Astrocyte (in vitro differentiated cells and primary cell): ENCODE results near the gene HOXA6. TPM values are rescaled to one million over a fixed set of nuclear protein-coding genes. Genes with fewer than 3 reads are reported as not detected.

Experiments
- DNase-seq: peaks from one replicate; pipeline ENCODE4 v3.0.0-alpha.2; 2010; ENCODE audit warnings: low read depth
- FAIRE-seq: peaks from 2 replicates; lab custom pipeline; 2011; peaks lifted over from hg19 to GRCh38; lab: Jason Lieb, UNC
- H2AFZ ChIP-seq: 2 replicates; pipeline ENCODE4 v1.6.0; 2012; ENCODE audit warnings: low read depth, low read length, inconsistent platforms
- H3K27ac ChIP-seq: 2 replicates; pipeline ENCODE4 v1.5.1; 2011; ENCODE audit warnings: low read depth, low read length, inconsistent platforms
- H3K27me3 ChIP-seq: 2 replicates; pipeline ENCODE4 v1.6.0; 2011; ENCODE audit warnings: low read length, inconsistent platforms; ENCODE audit not compliant: insufficient read depth
- H3K36me3 ChIP-seq: 2 replicates; pipeline ENCODE4 v1.5.1; 2011; ENCODE audit warnings: low read length, inconsistent platforms; ENCODE audit not compliant: insufficient read depth
- H3K4me1 ChIP-seq: 2 replicates; pipeline ENCODE4 v1.5.1; 2011; ENCODE audit warnings: low read length, inconsistent platforms; ENCODE audit not compliant: insufficient read depth
- H3K4me2 ChIP-seq: 2 replicates; pipeline ENCODE4 v1.6.0; 2012; ENCODE audit warnings: low read length, inconsistent platforms
- H3K4me3 ChIP-seq: 2 replicates; pipeline ENCODE4 v1.5.1; 2011; ENCODE audit warnings: low read depth, mild to moderate bottlenecking, low read length, inconsistent platforms; ENCODE audit not compliant: insufficient read depth
- H3K79me2 ChIP-seq: 2 replicates; pipeline ENCODE4 v1.6.0; 2012; ENCODE audit warnings: mild to moderate bottlenecking, low read length, inconsistent platforms; ENCODE audit not compliant: insufficient read depth
- H3K9ac ChIP-seq: 2 replicates; pipeline ENCODE4 v1.6.0; 2012; ENCODE audit warnings: mild to moderate bottlenecking, low read length, inconsistent platforms
- H3K9me3 ChIP-seq: 2 replicates; pipeline ENCODE4 v1.5.1; 2012; ENCODE audit warnings: low read depth, mild to moderate bottlenecking, low read length, inconsistent platforms; ENCODE audit not compliant: insufficient read depth
- H4K20me1 ChIP-seq: 2 replicates; pipeline ENCODE4 v1.6.0; 2012; ENCODE audit warnings: low read length, inconsistent platforms; ENCODE audit not compliant: insufficient read depth
- H3K27ac Mint-ChIP-seq: one replicate; pipeline ENCODE4 v1.8.0; 2021; ENCODE audit warnings: mild to moderate bottlenecking, mixed read lengths; ENCODE audit not compliant: unreplicated experiment
- H3K27me3 Mint-ChIP-seq: one replicate; pipeline ENCODE4 v1.8.0; 2021; ENCODE audit warnings: low read depth, mixed read lengths; ENCODE audit not compliant: unreplicated experiment
- H3K36me3 Mint-ChIP-seq: one replicate; pipeline ENCODE4 v1.8.0; 2021; ENCODE audit warnings: low read depth, mixed read lengths; ENCODE audit not compliant: unreplicated experiment
- H3K4me1 Mint-ChIP-seq: one replicate; pipeline ENCODE4 v1.8.0; 2021; ENCODE audit warnings: low read depth, mixed read lengths; ENCODE audit not compliant: unreplicated experiment
- H3K4me3 Mint-ChIP-seq: one replicate; pipeline ENCODE4 v1.8.0; 2021; ENCODE audit warnings: mild to moderate bottlenecking, moderate library complexity, mixed read lengths; ENCODE audit not compliant: unreplicated experiment
- H3K9me3 Mint-ChIP-seq: one replicate; pipeline ENCODE4 v1.8.0; 2021; ENCODE audit warnings: mild to moderate bottlenecking, mixed read lengths; ENCODE audit not compliant: unreplicated experiment
- CTCF ChIP-seq: IDR thresholded peaks from 2 replicates; pipeline ENCODE4 v1.5.1; 2011; ENCODE audit warnings: low read depth, mild to moderate bottlenecking, inconsistent platforms, low read length, moderate library complexity; ENCODE audit not compliant: insufficient read depth
- EZH2 ChIP-seq: IDR thresholded peaks from 2 replicates; pipeline ENCODE4 v1.6.1; 2012; ENCODE audit warnings: mild to moderate bottlenecking, low read length, inconsistent platforms; ENCODE audit not compliant: insufficient read depth
- total RNA-seq: library from RNA; stranded (reverse); gene quantifications from 2 replicates; pipeline ENCODE4 v1.2.1, GENCODE V29; 2021

The HOXA6 gene
- total RNA-seq, 1 donor from 2014 or later, result not detected

GRCh38 chr7:27161721-27162560 is 14.4 kb upstream of the HOXA6 start:
- no peak for DNase-seq
- FAIRE-seq, result no peak

GRCh38 chr7:27161214-27161720 is 13.7 kb upstream of the HOXA6 start:
- Histone ChIP-seq H3K4me1 (no peaks in the 10 kb centered on the region), H3K27me3 (peaks cover 92% of the 10 kb centered on the region), H3K9ac (no peak overlapping the region), H3K27ac (no peak overlapping the region), H3K4me2 (peak overlapping the region; percentile 86), H4K20me1 (no peaks in the 10 kb centered on the region), H3K79me2 (no peaks in the 10 kb centered on the region), H3K36me3 (no peaks in the 10 kb centered on the region), H2AFZ (peak overlapping the region; percentile 55), H3K9me3 (peaks cover 7% of the 10 kb centered on the region), H3K4me3 (peak overlapping the region; percentile 30)
- peaks cover 30% of the 10 kb centered on the region for H3K9me3 Mint-ChIP-seq
- H3K27me3 Mint-ChIP-seq, result peaks cover 79% of the 10 kb centered on the region
- H3K4me3 Mint-ChIP-seq, result peak overlapping the region; percentile 66
- no peak overlapping the region for H3K27ac Mint-ChIP-seq
- no peaks in the 10 kb centered on the region for H3K4me1 Mint-ChIP-seq
- TF ChIP-seq EZH2 (no peak), CTCF (no peak)
- no peaks in the 10 kb centered on the region for H3K36me3 Mint-ChIP-seq
- DNase-seq, result no peak
- FAIRE-seq, result no peak

More at GRCh38 chr7:27161721-27162560, 14.4 kb upstream of the HOXA6 start:
- Mint-ChIP-seq H3K4me3 (no peak overlapping the region), H3K27me3 (peaks cover 81% of the 10 kb centered on the region), H3K9me3 (peaks cover 26% of the 10 kb centered on the region), H3K36me3 (no peaks in the 10 kb centered on the region), H3K27ac (no peak overlapping the region), H3K4me1 (no peaks in the 10 kb centered on the region)
- no peak for TF ChIP-seq CTCF
- TF ChIP-seq EZH2, result no peak
- Histone ChIP-seq H4K20me1 (no peaks in the 10 kb centered on the region), H3K4me3 (no peak overlapping the region), H3K36me3 (no peaks in the 10 kb centered on the region), H3K27me3 (peaks cover 94% of the 10 kb centered on the region), H3K9me3 (peaks cover 6% of the 10 kb centered on the region), H3K4me1 (no peaks in the 10 kb centered on the region), H2AFZ (no peak overlapping the region), H3K79me2 (no peaks in the 10 kb centered on the region), H3K4me2 (no peak overlapping the region), H3K27ac (no peak overlapping the region), H3K9ac (no peak overlapping the region)
